Measurements from ENCODE around the gene HLA-DQA1.
"Not testable (repeated sequence)": the region's sequence is repeated elsewhere in the genome, so short reads cannot be mapped to it uniquely, and the experiment has no call there.

The HLA-DQA1 gene
- 33.0 to 103 reads per million in 2 donors for total RNA-seq

DNA sequence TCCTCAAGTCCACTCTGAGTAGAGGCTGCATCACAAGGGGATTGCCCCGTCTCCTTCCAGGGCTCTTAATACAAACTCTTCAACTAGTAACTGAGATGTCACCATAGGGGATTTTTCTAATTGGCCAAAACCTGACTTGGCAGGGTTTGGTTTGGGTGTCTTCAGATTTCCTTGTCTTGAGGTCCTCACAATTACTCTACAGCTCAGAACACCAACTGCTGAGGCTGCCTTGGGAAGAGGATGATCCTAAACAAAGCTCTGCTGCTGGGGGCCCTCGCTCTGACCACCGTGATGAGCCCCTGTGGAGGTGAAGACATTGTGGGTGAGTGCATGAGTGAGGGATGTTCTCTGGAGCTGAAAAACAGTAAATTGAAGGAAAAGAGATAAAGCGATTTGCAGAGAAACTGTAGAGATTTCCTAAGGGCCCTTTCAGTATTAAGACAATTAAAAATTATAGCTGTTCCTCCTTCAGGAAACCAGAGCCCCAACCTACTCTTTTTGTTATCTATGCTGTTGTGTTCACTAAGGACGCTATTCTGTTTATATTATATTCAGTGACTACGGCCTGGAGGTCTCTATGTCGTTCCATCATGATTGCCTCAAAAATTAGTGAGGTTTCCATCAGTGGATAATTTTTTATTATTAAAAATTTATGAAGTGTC lies at the start of gene HLA-DQA1:
Gene HLA-DQA1, plus strand, starts transcription at position 188 of the 662 bp plus-strand sequence. Its CDS starts 53 bp downstream, at position 241.
- DNase-seq = no peak

- DNase-seq = no peak
Measured at GRCh38 chr6:32588156-32588555, 49.0 kb upstream of the HLA-DQA1 start.

DNA sequence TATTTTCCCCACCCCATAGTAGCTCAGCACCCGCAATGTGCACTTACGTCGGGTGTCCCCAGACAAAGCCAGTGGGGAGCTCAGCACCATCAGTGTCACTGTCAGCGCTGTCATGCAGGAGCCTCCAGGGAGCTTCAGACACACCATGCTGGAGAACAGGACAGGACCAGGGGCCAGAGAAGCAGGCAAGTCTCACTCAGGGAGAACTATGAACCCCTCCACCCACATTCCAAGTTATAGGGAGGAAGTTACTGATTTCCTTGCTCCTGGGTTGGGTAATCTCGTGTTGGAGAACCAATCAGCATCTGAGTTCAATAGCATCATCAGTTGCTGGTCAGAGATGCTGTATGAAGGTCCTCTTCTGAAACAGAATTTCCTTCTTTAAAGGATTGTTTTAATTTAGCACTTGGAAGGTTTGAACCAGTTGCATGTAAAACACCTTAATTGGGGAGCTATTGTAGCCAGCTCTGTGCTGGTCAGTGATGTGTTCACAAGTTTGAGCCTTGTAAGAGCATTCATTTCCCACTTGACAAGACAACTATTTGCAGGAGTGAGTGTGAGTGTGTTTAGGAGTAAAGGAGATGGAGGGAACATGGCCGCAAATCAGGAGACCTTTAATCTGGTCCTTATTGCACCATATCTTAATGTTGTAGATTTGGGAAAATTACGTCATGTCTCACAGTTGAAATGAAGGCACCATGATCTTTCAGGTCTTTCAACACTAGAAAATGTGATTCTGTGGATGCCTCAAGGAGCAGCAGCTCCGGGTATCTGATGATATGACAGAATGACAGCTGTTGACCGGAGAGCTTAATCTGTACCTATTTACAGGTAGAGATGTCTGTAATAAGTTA lies 47.4 kb upstream of the HLA-DQA1 start, which contains the start of gene HLA-DRB1:
Gene HLA-DRB1, minus strand, starts transcription at position 253 of the 854 bp plus-strand sequence. Its CDS starts 106 bp downstream, at position 147.
- no peak for DNase-seq

GRCh38 chr6:32590713-32591112 lies 46.5 kb upstream of the HLA-DQA1 start:
- DNase-seq = not testable (repeated sequence)

DNA sequence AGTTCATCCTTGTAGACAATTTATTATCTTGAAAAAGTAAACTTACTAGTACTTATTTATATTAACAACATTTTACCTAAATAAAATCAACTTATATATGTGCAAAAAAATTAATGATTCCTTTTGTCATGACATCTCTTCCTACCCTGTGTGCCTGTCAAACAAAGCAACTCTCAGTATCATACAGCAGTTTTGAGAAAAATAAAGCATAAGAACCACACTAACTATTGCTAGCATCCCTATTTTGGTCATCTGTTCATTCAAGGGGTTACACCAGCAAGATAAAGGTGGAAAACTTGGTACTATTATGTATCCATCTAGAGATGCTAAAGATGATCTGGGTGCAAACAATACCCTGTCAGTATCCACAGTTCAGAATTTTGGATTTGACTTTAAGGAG lies 40.2 kb upstream of the HLA-DQA1 start:
- DNase-seq = no peak

- no peak for DNase-seq
Measured at GRCh38 chr6:32602383-32602782, 34.8 kb upstream of the HLA-DQA1 start.

GRCh38 chr6:32603222-32603621 lies 34.0 kb upstream of the HLA-DQA1 start:
- DNase-seq = no peak

DNA sequence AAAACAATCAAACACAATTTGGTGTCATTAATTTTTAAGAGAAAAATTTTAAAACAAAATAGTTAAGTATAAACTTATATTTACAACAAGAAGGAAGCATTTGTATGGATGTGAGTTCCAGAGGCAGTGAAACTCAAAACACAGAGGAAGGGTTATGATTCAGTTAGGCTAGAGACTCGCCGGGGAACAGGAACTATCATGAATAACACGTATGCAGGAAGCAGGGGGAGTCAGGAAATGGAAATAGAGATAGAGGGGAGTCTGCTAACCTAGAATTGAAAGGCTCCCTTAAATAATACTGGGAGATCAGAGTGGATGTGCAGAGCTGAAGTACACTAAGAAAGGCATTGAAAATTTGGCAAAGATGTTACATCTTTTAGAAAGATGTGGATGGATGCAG lies 33.3 kb upstream of the HLA-DQA1 start:
- no peak for DNase-seq

- no peak for DNase-seq
Measured at GRCh38 chr6:32604434-32604877, 32.8 kb upstream of the HLA-DQA1 start.

DNA sequence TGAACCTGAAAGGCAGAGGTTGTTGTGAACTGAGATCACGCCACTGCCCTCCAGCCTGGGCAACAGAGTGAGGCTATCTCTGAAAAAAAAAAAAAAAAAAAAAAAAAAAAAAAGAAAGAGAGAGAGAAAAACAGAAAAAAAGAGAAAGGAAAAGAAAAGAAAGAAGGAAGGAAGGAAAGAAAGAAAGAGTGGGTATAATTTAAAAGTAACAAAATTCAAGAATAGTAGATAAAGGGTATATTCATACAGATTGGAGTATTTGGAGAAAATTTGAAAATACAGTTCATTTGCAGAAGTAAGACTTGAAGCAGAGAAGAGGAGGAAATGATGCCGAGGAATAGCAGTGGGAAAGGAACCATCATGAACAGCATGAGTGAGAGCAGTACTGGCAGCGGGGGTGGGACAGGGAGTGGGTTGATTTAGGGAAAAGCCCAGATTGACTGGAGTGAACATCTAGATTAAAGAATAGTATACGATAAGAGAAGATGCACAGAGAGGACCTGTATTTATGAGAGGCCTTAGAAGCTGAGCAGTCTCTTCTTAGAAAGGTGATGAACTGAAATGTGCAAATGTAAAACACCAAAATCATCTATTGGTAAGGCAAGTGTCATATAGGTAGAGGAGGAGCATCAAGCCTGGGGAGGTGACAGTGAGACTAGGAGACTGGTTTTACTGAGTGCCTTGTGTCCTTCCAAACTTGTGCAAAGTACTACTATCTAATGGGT lies 29.8 kb upstream of the HLA-DQA1 start:
- DNase-seq = no peak

- DNase-seq = no peak
Measured at GRCh38 chr6:32607988-32608298, 29.3 kb upstream of the HLA-DQA1 start.

GRCh38 chr6:32608362-32608761 lies 28.8 kb upstream of the HLA-DQA1 start:
- no peak for DNase-seq

- no peak for DNase-seq
Measured at GRCh38 chr6:32609391-32609730, 27.8 kb upstream of the HLA-DQA1 start.

- no peak for DNase-seq
Measured at GRCh38 chr6:32609731-32610640, 27.2 kb upstream of the HLA-DQA1 start.

DNA sequence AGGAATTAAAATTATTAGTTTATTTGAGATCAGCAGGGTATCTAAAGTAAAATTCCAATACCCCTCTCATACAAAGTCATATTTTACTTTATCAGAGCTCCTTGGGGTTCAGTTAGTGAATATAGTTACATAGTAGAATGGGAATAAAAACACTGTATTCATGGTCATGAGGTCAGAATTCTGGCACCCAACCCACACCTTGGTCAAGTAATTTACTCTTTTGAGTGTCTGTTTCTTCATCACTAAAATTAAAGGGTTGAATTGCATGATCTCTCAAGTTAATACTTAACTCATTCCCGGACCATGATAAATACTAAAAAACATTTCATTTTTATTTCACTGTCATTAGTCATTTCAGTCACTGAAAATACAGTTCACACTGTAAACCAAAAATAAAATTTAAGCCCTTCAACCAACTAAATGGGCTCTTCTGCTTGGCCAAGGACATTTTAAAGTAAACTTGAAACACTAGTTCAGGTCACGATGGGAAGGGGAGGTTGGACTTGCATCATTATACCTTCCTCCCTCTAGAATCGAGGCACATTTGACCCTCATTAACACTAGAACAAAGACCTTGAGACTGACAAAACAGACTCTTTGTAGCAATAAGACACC lies 26.4 kb upstream of the HLA-DQA1 start:
- DNase-seq = no peak

- no peak for DNase-seq
Measured at GRCh38 chr6:32613475-32613874, 23.7 kb upstream of the HLA-DQA1 start.

GRCh38 chr6:32614366-32615081 lies 22.7 kb upstream of the HLA-DQA1 start:
- DNase-seq = no peak

DNA sequence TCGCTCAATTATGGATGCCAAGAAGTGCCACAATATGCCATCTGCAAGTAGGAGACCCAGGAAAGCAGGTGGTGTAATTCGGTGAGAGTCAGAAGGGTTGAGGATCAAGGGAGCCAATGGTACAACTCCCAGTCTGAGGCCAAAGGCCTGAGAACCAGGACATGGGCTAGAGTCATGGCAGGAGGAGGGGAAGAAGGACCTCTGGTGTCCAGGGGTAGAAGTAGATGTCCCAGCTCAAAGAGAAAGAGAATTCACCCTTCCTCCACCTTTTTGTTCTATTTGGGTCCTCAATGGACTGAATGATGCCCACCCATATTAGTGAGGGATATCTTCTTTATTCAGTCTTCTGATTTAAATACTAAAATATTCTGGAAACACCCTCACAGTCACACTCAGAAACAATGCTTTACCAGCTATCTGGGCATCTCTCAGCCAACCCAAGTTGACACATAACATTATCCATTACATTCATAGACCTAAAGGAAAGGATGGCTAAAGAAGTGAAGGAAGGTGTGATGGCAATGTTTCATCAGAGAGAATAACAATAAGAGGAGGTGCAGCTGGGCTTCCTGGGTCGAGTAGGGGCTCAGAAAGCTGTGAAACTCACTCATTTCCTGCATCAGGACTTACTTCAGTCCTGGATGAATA lies 21.2 kb upstream of the HLA-DQA1 start:
- DNase-seq = no peak

DNA sequence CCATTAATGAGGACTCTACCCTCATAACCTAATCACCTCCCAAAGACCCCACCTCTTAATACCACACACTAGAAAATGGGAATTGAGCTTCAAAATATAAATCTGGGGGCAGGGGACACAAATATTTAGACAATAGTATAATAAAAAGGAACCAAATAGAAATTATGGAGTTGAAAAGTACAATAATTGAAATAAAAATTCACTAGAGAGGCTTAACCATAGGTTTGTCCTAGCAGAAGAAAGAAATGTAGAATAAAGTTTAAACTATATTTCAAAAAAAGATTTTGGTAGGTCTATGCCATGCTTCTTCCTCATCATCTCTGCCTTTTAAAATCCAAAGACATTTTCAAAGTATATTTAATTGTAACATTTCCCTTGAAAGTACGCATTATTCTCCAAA lies 19.5 kb upstream of the HLA-DQA1 start:
- no peak for DNase-seq

- no peak for DNase-seq
Measured at GRCh38 chr6:32621372-32621771, 15.8 kb upstream of the HLA-DQA1 start.

All from activated gamma-delta T cell (primary cell).